GM12878 (cell line): ENCODE results near the gene HJURP.

ENCODE experiments used
- ATF2 ChIP-seq: IDR thresholded peaks from 2 replicates; pipeline ENCODE4 v1.6.1; 2012; ENCODE audit warnings: low read length, inconsistent platforms
- BACH1 ChIP-seq: fragments of 450-650 bp; IDR thresholded peaks from 2 replicates; pipeline ENCODE4 v1.6.1; 2017; ENCODE audit warnings: mild to moderate bottlenecking, borderline replicate concordance
- CTCF ChIP-seq, 3 experiments: IDR thresholded peaks in 2 of 3; conservative IDR thresholded peaks in 1 of 3; 2 replicates each; pipeline ENCODE4 v1.5.1; 2011; ENCODE audit warnings: low read depth in 3 of 3, low read length in 3 of 3, mild to moderate bottlenecking in 3 of 3, control low read depth in 2 of 3, moderate library complexity in 2 of 3, inconsistent platforms in 1 of 3, mixed read lengths in 1 of 3; ENCODE audit not compliant: control insufficient read depth in 2 of 3, insufficient read depth in 1 of 3; ENCODE audit errors: extremely low read depth in 1 of 3
- EP300 ChIP-seq, 2 experiments: fragments of 150-350 bp in 1 of 2; IDR thresholded peaks; 2 replicates each; pipeline ENCODE4 v1.6.1; 2011 to 2012; ENCODE audit warnings: low read depth in 2 of 2, low read length in 2 of 2, borderline replicate concordance in 1 of 2, improper control_type of control experiment in 1 of 2, inconsistent platforms in 1 of 2; ENCODE audit not compliant: control insufficient read depth in 1 of 2
- EZH2 ChIP-seq: IDR thresholded peaks from 2 replicates; pipeline ENCODE4 v1.6.1; 2012; ENCODE audit warnings: low read depth, mild to moderate bottlenecking, control low read depth, inconsistent platforms, low read length, borderline replicate concordance; ENCODE audit not compliant: control insufficient read depth
- GABPA ChIP-seq: IDR thresholded peaks from 2 replicates; pipeline ENCODE4 v1.6.1; 2014; ENCODE audit warnings: antibody characterized with exemption, low read depth, mild to moderate bottlenecking, inconsistent platforms
- HCFC1 ChIP-seq: fragments of 150-350 bp; IDR thresholded peaks from 2 replicates; pipeline ENCODE4 v1.6.1; 2014; ENCODE audit warnings: low read length
- HDGF ChIP-seq: fragments of 450-650 bp; IDR thresholded peaks from 2 replicates; pipeline ENCODE4 v1.6.1; 2016; ENCODE audit warnings: antibody characterized with exemption
- IRF3 ChIP-seq: fragments of 450-650 bp; IDR thresholded peaks from 2 replicates; pipeline ENCODE4 v1.6.1; 2014; ENCODE audit warnings: mild to moderate bottlenecking
- PBX3 ChIP-seq: IDR thresholded peaks from 2 replicates; pipeline ENCODE4 v1.6.1; 2011; ENCODE audit warnings: mild to moderate bottlenecking, low read depth, low read length, moderate library complexity; ENCODE audit not compliant: insufficient replicate concordance
- POLR2A ChIP-seq: IDR thresholded peaks from 2 replicates; pipeline ENCODE4 v1.6.1; 2011; ENCODE audit warnings: low read depth, mild to moderate bottlenecking, low read length
- PRDM15 ChIP-seq: fragments of 450-650 bp; formaldehyde crosslinking; IDR thresholded peaks from 2 replicates; pipeline ENCODE4 v1.4.0; 2020; ENCODE audit warnings: mild to moderate bottlenecking, moderate library complexity
- SPI1 ChIP-seq: IDR thresholded peaks from 2 replicates; pipeline ENCODE4 v1.6.1; 2011; ENCODE audit warnings: low read depth, mild to moderate bottlenecking, low read length, moderate library complexity, borderline replicate concordance; ENCODE audit not compliant: insufficient read depth
- TBL1XR1 ChIP-seq: IDR thresholded peaks from 2 replicates; pipeline ENCODE4 v1.6.1; 2012; ENCODE audit warnings: low read depth, low read length, improper control_type of control experiment

- TF ChIP-seq SPI1, result no peak
- no peak for TF ChIP-seq IRF3
- no peak for TF ChIP-seq TBL1XR1
- no peak for TF ChIP-seq GABPA
- TF ChIP-seq EP300 (IDR thresholded peaks at IDR 0.05; ENCODE audit: borderline replicate concordance in 1 of 2, control insufficient read depth in 1 of 2, low read depth in 2 of 2, low read length in 2 of 2), result no peak
- no peak for TF ChIP-seq PBX3
- TF ChIP-seq HCFC1, result no peak
- no peak for TF ChIP-seq POLR2A
- TF ChIP-seq BACH1, result no peak
- TF ChIP-seq EZH2, result no peak
- no peak for TF ChIP-seq PRDM15
- no peak for TF ChIP-seq CTCF (IDR thresholded peaks at IDR 0.05 in 2 of 3, conservative IDR thresholded peaks at IDR 0.05 in 1 of 3; ENCODE audit: control insufficient read depth in 2 of 3, extremely low read depth in 1 of 3, insufficient read depth in 1 of 3, low read depth in 3 of 3, low read length in 3 of 3)
- TF ChIP-seq ATF2, result no peak
- TF ChIP-seq HDGF, result no peak
Measured at GRCh38 chr2:233821709-233822100, 32.6 kb downstream of the HJURP start.
